ENCODE results near the gene VAMP8.
"Not testable (repeated sequence)": the region's sequence is repeated elsewhere in the genome, so short reads cannot be mapped to it uniquely, and the experiment has no call there.

Gene VAMP8

DNA sequence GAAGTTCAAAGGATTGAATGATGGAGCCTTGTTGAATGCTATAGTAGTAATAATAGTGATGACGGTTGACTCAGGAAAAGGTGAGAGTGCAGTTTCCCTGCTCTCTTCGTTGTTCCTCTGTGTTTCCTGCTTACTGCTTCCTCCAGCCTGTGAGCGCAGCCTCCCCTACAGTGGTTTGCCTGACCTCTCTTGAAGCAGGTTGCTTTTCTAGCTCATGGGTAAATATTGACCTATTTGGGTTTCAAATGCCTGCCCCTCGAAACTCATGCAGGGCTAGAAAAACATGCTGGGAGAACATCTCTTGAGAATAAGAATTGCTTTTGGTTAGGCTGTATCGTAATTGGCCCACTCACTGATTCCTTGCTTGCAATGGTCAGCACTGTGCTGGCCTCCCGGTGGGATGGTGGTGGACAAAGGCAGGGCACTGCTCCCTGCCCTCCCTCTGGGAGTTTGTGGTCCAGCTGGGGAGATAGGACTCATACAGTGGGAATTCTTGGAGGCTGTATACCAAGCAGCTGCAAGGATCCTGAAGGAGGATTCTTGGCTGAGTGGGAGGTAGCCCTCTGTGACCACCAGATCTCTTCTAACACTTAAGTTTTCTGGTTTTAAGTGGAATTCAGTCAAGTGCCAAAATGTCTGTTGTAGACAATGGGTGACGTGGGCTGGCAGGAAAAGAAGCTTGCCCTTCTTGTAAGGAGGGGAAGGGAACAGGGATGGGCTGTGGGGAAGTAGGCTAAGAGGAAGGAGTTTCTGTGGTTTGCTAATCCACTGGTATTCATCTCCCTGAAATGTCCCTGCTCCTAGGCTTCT lies 12.8 kb downstream of the VAMP8 start:
- H3K4me3 ChIP-seq (ENCODE audit: low read length): no peak overlapping the region
- peaks cover 12% of the 10 kb centered on the region for H3K4me1 ChIP-seq (ENCODE audit: insufficient read depth, low read length)

DNA sequence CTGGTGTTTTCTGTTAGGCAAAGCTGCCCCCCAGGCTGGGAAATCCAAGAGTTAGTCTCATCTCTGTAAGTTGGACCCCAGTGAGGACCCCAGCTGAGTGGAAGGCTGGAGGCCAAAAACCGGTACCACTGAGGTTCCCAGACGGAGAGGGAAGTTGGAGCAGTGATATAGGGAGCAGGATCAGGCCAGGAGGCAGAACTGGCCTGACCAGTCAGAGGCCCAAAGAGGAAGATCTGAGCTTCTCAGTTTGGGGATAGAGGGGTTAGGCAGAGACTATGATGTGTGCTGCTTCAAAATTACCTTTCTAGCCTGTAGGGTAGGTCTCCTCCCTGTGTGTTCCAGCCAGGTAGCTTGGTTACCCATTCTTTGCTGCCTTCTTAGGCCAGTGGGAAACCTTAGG lies 13.6 kb downstream of the VAMP8 start:
- peaks cover 7% of the 10 kb centered on the region for H3K4me1 ChIP-seq (ENCODE audit: insufficient read depth, low read length)
- H3K4me3 ChIP-seq (ENCODE audit: low read length): no peak overlapping the region
- H2AFZ ChIP-seq (ENCODE audit: low read depth, low read length): no peak overlapping the region

More for the DNA sequence above, 12.8 kb downstream of the VAMP8 start:
- Histone ChIP-seq H3K36me3 (ENCODE audit: insufficient read depth, low read length) (no peaks in the 10 kb centered on the region), H3K9me3 (ENCODE audit: low read length) (no peaks in the 10 kb centered on the region), H2AFZ (ENCODE audit: low read depth, low read length) (no peak overlapping the region), H3K27me3 (ENCODE audit: insufficient read depth, low read length) (no peaks in the 10 kb centered on the region)

GRCh38 chr2:85591563-85591962 lies 14.2 kb downstream of the VAMP8 start:
- Histone ChIP-seq H3K9me3 (ENCODE audit: low read length) (no peaks in the 10 kb centered on the region), H3K4me3 (ENCODE audit: low read length) (no peak overlapping the region), H3K27me3 (ENCODE audit: insufficient read depth, low read length) (no peaks in the 10 kb centered on the region), H3K4me1 (ENCODE audit: insufficient read depth, low read length) (peaks cover 12% of the 10 kb centered on the region), H2AFZ (ENCODE audit: low read depth, low read length) (no peak overlapping the region), H3K36me3 (ENCODE audit: insufficient read depth, low read length) (no peaks in the 10 kb centered on the region)

More for the DNA sequence above, 13.6 kb downstream of the VAMP8 start:
- Histone ChIP-seq H3K36me3 (ENCODE audit: insufficient read depth, low read length) (no peaks in the 10 kb centered on the region), H3K27me3 (ENCODE audit: insufficient read depth, low read length) (no peaks in the 10 kb centered on the region), H3K9me3 (ENCODE audit: low read length) (no peaks in the 10 kb centered on the region)

- H3K36me3 ChIP-seq (ENCODE audit: insufficient read depth, low read length): not testable (repeated sequence)
- peaks cover 16% of the 10 kb centered on the region for H3K4me1 ChIP-seq (ENCODE audit: insufficient read depth, low read length)
These were observed 14.9 kb downstream of the VAMP8 start for GRCh38 chr2:85592299-85592698.

DNA sequence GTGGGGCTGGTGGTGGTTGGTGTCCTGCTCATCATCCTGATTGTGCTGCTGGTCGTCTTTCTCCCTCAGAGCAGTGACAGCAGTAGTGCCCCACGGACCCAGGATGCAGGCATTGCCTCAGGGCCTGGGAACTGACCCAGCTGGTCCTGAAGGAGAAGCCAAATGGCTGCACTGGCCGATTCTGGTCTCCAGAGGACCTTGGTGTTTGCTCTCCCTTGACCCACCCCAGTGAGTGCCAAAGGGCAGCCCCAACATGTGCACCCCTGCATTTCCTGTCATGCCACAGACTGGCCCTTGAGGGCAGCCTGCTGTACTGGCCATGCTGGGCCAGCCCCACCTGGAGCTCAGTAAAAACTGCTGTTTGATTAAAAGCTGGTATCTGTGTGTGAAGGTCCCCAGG lies 15.6 kb downstream of the VAMP8 start:
- H3K4me3 ChIP-seq (ENCODE audit: low read length): no peak overlapping the region
- no peaks in the 10 kb centered on the region for H3K9me3 ChIP-seq (ENCODE audit: low read length)
- peaks cover 10% of the 10 kb centered on the region for H3K36me3 ChIP-seq (ENCODE audit: insufficient read depth, low read length)
- H2AFZ ChIP-seq (ENCODE audit: low read depth, low read length): no peak overlapping the region
- peaks cover 16% of the 10 kb centered on the region for H3K4me1 ChIP-seq (ENCODE audit: insufficient read depth, low read length)
- H3K27me3 ChIP-seq (ENCODE audit: insufficient read depth, low read length): no peaks in the 10 kb centered on the region

More at GRCh38 chr2:85592299-85592698, 14.9 kb downstream of the VAMP8 start:
- H3K9me3 ChIP-seq (ENCODE audit: low read length); H3K27me3 ChIP-seq (ENCODE audit: insufficient read depth, low read length); H3K4me3 ChIP-seq (ENCODE audit: low read length); H2AFZ ChIP-seq (ENCODE audit: low read depth, low read length): not testable (repeated sequence)

- no peaks in the 10 kb centered on the region for H3K9me3 ChIP-seq (ENCODE audit: low read length)
- H3K27me3 ChIP-seq (ENCODE audit: insufficient read depth, low read length): no peaks in the 10 kb centered on the region
- H3K36me3 ChIP-seq (ENCODE audit: insufficient read depth, low read length): peaks cover 13% of the 10 kb centered on the region
- peaks cover 16% of the 10 kb centered on the region for H3K4me1 ChIP-seq (ENCODE audit: insufficient read depth, low read length)
- H2AFZ ChIP-seq (ENCODE audit: low read depth, low read length): peak overlapping the region; percentile 42
- H3K4me3 ChIP-seq (ENCODE audit: low read length): peak overlapping the region; percentile 81
These were observed 17.4 kb downstream of the VAMP8 start for GRCh38 chr2:85594715-85595300.

DNA sequence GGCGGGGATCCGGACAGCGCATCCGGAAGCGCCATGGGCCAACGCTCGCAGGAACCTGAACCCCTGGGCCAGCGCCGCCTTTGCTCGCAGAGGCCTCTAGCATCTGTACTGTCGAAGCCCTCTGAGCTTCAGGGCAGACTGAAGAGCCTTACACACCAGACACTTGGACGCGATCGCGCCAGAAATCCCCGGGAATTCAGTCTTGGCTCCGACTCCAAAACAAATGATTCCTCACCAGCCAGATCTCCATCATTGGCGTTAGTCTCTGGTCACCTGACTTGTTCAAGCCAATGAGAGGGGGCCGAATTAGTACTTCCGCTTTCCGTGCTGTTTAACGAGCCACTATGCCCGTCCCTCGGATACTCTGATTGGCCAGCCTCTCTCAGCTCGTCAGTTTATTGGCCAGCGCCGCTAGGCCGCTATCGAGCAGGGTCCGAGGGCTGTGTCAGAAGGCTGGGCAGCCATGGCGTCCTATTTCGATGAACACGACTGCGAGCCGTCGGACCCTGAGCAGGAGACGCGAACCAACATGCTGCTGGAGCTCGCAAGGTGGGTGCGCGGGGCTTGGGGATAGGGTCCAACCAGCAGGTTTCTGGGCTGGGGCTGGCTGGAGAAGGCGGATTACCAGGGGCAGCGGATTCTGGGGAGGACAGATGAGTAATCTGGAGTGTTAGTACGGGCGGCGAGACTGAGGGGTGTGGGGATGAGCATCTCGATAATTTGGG lies 18.1 kb downstream of the VAMP8 start, which contains the start of gene RNF181:
Gene RNF181 (plus strand): TSS at position 445 of the 725 bp plus-strand sequence. CDS start 19 bp downstream, at position 464.
- no peaks in the 10 kb centered on the region for H3K9me3 ChIP-seq (ENCODE audit: low read length)
- H3K27me3 ChIP-seq (ENCODE audit: insufficient read depth, low read length): no peaks in the 10 kb centered on the region
- peaks cover 13% of the 10 kb centered on the region for H3K36me3 ChIP-seq (ENCODE audit: insufficient read depth, low read length)

DNA sequence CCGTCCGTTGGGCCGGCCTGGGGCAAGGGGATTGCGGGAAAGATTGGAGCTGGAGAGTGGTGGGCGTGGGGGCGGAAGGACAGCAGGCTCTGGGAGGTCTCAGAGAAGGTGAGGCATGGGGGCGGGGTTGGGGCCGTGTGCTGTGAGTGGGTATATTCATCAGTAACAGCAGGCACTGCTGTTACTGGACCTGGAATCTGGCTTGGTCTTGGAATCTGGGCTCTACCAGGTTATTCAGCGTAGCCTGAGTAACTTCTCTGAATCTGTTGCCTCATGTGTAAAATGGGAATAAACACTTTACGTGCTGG lies 18.6 kb downstream of the VAMP8 start:
- peaks cover 16% of the 10 kb centered on the region for H3K4me1 ChIP-seq (ENCODE audit: insufficient read depth, low read length)
- H3K9me3 ChIP-seq (ENCODE audit: low read length): no peaks in the 10 kb centered on the region
- H3K36me3 ChIP-seq (ENCODE audit: insufficient read depth, low read length): peaks cover 13% of the 10 kb centered on the region
- H2AFZ ChIP-seq (ENCODE audit: low read depth, low read length): no peak overlapping the region
- H3K4me3 ChIP-seq (ENCODE audit: low read length): peak overlapping the region; percentile 81
- no peaks in the 10 kb centered on the region for H3K27me3 ChIP-seq (ENCODE audit: insufficient read depth, low read length)

More for the DNA sequence above, 18.1 kb downstream of the VAMP8 start, which contains the start of gene RNF181:
- Histone ChIP-seq H3K4me1 (ENCODE audit: insufficient read depth, low read length) (peaks cover 16% of the 10 kb centered on the region), H3K4me3 (ENCODE audit: low read length) (peak within 1 kb of the TSS; percentile 81), H2AFZ (ENCODE audit: low read depth, low read length) (peak within 1 kb of the TSS; percentile 42)

DNA sequence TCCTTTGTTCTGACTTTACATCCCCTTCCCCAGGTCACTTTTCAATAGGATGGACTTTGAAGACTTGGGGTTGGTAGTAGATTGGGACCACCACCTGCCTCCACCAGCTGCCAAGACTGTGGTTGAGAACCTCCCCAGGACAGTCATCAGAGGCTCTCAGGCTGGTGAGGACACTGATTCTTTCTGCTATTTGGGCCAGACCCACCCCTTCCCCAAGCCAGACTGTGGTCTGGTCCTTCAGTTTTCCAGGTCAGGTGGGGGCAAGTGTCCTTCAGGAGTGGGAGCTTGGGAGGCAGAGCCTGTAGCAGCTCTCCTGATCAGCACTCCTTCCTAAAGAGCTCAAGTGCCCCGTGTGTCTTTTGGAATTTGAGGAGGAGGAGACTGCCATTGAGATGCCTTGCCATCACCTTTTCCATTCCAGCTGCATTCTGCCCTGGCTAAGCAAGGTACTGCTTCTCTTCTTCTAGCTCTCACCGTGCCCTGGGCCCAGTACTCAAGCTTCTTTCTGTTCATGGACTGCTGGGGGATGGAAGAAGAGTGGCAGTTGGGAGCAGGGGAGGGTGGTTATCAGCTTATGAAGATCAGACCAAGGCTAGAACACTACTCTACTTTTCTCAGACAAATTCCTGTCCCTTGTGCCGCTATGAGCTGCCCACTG lies 19.2 kb downstream of the VAMP8 start:
- H3K4me1 ChIP-seq (ENCODE audit: insufficient read depth, low read length): peaks cover 16% of the 10 kb centered on the region
- H3K9me3 ChIP-seq (ENCODE audit: low read length): no peaks in the 10 kb centered on the region
- no peak overlapping the region for H2AFZ ChIP-seq (ENCODE audit: low read depth, low read length)
- H3K36me3 ChIP-seq (ENCODE audit: insufficient read depth, low read length): peaks cover 13% of the 10 kb centered on the region
- H3K4me3 ChIP-seq (ENCODE audit: low read length): peak overlapping the region; percentile 81
- H3K27me3 ChIP-seq (ENCODE audit: insufficient read depth, low read length): no peaks in the 10 kb centered on the region

- Histone ChIP-seq H3K27me3 (ENCODE audit: insufficient read depth, low read length) (no peaks in the 10 kb centered on the region), H2AFZ (ENCODE audit: low read depth, low read length) (no peak overlapping the region), H3K9me3 (ENCODE audit: low read length) (no peaks in the 10 kb centered on the region), H3K36me3 (ENCODE audit: insufficient read depth, low read length) (peaks cover 13% of the 10 kb centered on the region), H3K4me1 (ENCODE audit: insufficient read depth, low read length) (peaks cover 22% of the 10 kb centered on the region), H3K4me3 (ENCODE audit: low read length) (peak overlapping the region; percentile 81)
These were observed 19.9 kb downstream of the VAMP8 start for GRCh38 chr2:85597241-85597640.

DNA sequence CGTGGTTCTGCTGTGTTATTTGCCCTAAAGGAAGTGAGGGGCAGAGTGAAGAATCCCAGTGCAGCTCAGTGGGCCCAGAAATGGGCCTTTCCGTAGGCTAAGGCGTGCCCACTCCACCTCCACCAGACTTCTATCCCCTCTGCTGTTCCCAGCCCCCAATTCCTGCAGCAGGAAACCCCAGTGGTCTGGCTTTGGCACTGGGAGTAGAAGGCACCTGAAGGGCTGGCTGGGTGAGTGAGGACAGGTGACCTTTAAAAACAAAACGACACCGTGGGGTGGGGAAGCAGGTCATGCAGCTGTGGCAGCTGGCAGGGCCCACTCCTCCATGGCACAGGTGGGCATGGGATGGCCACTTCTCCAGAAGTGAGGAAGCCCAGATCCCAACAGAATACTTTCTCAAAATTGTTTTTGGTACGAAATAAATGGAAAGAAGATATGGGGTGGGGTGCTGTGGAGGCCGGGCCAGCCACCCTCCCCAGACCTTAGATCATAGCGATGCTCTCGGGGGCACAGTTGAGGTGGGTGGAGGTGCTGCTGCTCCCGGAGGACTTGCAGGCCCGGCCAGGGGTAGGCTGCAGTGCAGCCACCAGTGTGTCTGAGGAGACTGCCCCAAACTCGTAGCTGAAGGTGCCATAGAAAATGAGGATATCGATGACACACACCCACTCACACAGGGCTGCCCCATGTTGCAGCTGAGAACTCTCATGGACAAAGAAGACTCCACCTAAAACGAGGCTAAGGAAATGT lies 21.4 kb downstream of the VAMP8 start:
- H3K27me3 ChIP-seq (ENCODE audit: insufficient read depth, low read length): no peaks in the 10 kb centered on the region
- H3K9me3 ChIP-seq (ENCODE audit: low read length): no peaks in the 10 kb centered on the region
- no peak overlapping the region for H2AFZ ChIP-seq (ENCODE audit: low read depth, low read length)
- H3K4me1 ChIP-seq (ENCODE audit: insufficient read depth, low read length): peaks cover 26% of the 10 kb centered on the region
- no peak overlapping the region for H3K4me3 ChIP-seq (ENCODE audit: low read length)
- peaks cover 13% of the 10 kb centered on the region for H3K36me3 ChIP-seq (ENCODE audit: insufficient read depth, low read length)

DNA sequence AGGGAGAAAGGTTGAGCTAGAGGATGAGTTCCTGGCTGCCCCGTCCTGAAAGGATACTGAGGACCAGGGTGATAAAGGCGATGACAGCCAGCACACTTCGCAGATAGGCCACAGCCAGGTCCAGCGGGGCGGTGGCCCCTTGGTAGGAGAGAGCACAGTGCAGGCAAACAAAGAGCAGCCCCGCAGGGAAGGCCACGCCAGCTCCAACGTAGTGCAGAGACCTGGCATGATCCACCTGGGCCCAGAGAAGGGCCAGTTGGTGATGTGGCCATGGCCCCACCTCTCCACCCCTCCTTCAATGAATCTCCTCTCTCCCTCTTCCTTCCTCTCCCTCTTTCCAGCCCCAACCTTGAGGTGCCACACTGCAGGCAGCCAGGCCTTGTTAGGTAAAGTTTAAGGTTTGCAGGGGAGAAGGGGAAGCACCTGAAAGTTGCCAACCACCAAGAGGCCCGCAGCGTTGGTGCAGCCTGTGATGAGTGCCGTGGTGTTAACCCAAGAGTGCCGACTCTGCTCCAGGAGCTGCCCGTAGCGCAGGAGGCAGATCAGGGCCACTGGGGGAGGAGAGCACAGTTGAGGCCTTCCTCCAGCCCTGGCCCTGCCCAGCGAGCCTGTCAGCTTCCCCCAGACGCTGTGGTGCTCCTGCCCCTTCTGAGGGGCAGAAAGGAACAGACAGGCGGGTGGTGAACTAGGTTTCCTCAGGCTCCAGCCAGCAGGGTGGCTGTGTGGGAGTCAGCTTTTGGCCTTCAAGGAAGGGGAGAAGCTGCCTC lies 22.3 kb downstream of the VAMP8 start:
- Histone ChIP-seq H3K36me3 (ENCODE audit: insufficient read depth, low read length) (peaks cover 13% of the 10 kb centered on the region), H3K9me3 (ENCODE audit: low read length) (no peaks in the 10 kb centered on the region), H3K4me3 (ENCODE audit: low read length) (no peak overlapping the region), H2AFZ (ENCODE audit: low read depth, low read length) (no peak overlapping the region), H3K27me3 (ENCODE audit: insufficient read depth, low read length) (no peaks in the 10 kb centered on the region), H3K4me1 (ENCODE audit: insufficient read depth, low read length) (peaks cover 21% of the 10 kb centered on the region)

All from neuron (in vitro differentiated cells).